ENCODE measurements around the gene MAP7D1. TPM values are rescaled to one million over a fixed set of nuclear protein-coding genes. Genes with fewer than 3 reads are reported as not detected.

MAP7D1 gene
- total RNA-seq, 1 donor: 132 TPM

DNA sequence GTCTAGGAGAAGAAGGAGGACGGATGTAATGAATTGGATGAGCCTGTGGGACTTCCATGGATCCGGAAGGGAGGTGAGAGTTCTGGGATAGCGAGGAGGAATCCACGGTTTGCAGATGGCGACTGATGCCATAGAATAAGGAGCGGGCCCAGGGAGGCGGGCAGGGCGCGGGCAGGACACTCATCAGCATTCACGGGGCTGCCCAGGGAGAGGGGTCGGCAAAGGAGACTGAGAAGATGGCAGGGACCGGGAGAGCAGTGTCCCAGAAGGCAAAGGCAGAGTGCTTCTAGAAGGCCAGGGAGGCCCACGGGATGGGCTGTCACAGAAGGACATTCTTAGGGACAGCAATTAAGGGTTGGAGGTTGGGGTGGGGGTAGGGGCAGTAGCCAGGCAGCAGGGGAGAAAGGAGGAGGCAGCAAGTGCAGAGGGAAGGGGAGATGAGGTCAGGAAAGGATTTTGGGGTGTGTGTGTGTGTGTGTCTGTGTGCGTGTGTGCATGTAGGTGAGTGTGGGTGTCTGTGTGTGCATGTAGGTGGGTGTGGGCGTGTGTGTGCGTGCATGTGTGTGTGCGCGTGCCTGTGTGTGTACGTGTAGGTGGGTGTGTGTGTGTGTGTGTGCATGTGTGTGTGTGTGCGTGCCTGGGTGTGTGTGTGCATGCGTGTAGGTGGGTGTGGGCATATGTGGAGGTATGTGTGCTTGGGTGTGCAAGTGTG is 29.8 kb upstream of the MAP7D1 start:
- H3K27me3 ChIP-seq (ENCODE audit: insufficient read depth, low read length): peaks cover 12% of the 10 kb centered on the region
- H4K20me1 ChIP-seq (ENCODE audit: insufficient read depth, low read length): no peaks in the 10 kb centered on the region
- no peaks in the 10 kb centered on the region for H3K79me2 ChIP-seq (ENCODE audit: insufficient read depth, low read length)
- peak; percentile 68 for DNase-seq (ENCODE audit: insufficient read length, low spot score, missing footprints)
- no peak overlapping the region for H3K4me2 ChIP-seq (ENCODE audit: insufficient read depth, low read length)
- no peaks in the 10 kb centered on the region for H3K9me3 ChIP-seq (ENCODE audit: low read depth, low read length)
- H2AFZ ChIP-seq (ENCODE audit: low read length): no peak overlapping the region
- no peaks in the 10 kb centered on the region for H3K36me3 ChIP-seq (ENCODE audit: insufficient read depth, low read length)
- TF ChIP-seq, protein P1, sequence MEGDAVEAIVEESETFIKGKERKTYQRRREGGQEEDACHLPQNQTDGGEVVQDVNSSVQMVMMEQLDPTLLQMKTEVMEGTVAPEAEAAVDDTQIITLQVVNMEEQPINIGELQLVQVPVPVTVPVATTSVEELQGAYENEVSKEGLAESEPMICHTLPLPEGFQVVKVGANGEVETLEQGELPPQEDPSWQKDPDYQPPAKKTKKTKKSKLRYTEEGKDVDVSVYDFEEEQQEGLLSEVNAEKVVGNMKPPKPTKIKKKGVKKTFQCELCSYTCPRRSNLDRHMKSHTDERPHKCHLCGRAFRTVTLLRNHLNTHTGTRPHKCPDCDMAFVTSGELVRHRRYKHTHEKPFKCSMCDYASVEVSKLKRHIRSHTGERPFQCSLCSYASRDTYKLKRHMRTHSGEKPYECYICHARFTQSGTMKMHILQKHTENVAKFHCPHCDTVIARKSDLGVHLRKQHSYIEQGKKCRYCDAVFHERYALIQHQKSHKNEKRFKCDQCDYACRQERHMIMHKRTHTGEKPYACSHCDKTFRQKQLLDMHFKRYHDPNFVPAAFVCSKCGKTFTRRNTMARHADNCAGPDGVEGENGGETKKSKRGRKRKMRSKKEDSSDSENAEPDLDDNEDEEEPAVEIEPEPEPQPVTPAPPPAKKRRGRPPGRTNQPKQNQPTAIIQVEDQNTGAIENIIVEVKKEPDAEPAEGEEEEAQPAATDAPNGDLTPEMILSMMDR (IDR thresholded peaks at IDR 0.05; ENCODE audit: extremely low read depth, low read depth, low read length): no peak
- peaks cover 21% of the 10 kb centered on the region for H3K4me1 ChIP-seq (ENCODE audit: insufficient read depth, low read length)
- H3K27ac ChIP-seq (ENCODE audit: low read depth, low read length): no peak overlapping the region
- no peak overlapping the region for H3K4me3 ChIP-seq (ENCODE audit: insufficient read depth, low read length)

DNA sequence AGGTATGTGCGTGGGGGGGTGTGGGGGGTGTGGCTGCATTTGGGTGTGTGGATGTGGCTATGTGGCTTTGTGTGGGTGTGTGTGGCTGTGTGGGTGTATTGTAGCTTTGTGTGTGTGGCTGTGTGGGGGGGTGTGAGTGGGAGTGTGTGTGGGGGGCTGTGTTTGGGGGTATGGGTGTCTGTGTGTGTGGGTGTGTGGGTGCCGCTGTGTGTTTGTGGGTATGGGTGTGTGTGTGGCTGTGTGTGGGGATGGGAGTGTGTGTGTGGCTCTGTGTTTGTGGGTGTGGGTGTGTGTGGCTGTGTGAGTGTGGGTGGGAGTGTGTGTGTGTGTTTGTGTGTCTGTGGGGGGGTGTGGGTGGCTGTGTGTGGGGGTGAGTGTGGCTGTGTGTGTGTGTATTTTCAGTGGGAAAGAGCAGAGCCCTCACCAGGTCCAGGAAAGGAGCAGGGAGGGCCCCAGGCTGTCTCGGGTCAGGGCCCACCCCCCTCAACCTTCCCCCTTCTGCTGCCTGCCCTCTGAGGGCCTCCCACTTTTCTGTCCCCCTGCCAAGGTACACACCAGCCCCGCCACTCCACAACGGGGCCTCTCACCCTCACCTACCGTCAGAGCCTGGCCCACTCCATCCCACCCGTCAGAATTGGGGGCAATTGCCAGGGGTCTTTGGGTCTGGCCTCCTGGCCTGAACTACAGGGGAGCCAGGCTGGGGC is 29.0 kb upstream of the MAP7D1 start:
- peaks cover 12% of the 10 kb centered on the region for H3K27me3 ChIP-seq (ENCODE audit: insufficient read depth, low read length)
- no peak overlapping the region for H3K27ac ChIP-seq (ENCODE audit: low read depth, low read length)
- H3K4me3 ChIP-seq (ENCODE audit: insufficient read depth, low read length): no peak overlapping the region
- TF ChIP-seq, protein P1 (IDR thresholded peaks at IDR 0.05; ENCODE audit: extremely low read depth, low read depth, low read length): no peak
- H3K79me2 ChIP-seq (ENCODE audit: insufficient read depth, low read length): no peaks in the 10 kb centered on the region
- H4K20me1 ChIP-seq (ENCODE audit: insufficient read depth, low read length): no peaks in the 10 kb centered on the region
- peak; percentile 85 for DNase-seq (ENCODE audit: insufficient read length, low spot score, missing footprints)
- H3K9me3 ChIP-seq (ENCODE audit: low read depth, low read length): no peaks in the 10 kb centered on the region
- no peaks in the 10 kb centered on the region for H3K36me3 ChIP-seq (ENCODE audit: insufficient read depth, low read length)
- H3K4me2 ChIP-seq (ENCODE audit: insufficient read depth, low read length): no peak overlapping the region
- no peak overlapping the region for H2AFZ ChIP-seq (ENCODE audit: low read length)
- peaks cover 21% of the 10 kb centered on the region for H3K4me1 ChIP-seq (ENCODE audit: insufficient read depth, low read length)

DNA sequence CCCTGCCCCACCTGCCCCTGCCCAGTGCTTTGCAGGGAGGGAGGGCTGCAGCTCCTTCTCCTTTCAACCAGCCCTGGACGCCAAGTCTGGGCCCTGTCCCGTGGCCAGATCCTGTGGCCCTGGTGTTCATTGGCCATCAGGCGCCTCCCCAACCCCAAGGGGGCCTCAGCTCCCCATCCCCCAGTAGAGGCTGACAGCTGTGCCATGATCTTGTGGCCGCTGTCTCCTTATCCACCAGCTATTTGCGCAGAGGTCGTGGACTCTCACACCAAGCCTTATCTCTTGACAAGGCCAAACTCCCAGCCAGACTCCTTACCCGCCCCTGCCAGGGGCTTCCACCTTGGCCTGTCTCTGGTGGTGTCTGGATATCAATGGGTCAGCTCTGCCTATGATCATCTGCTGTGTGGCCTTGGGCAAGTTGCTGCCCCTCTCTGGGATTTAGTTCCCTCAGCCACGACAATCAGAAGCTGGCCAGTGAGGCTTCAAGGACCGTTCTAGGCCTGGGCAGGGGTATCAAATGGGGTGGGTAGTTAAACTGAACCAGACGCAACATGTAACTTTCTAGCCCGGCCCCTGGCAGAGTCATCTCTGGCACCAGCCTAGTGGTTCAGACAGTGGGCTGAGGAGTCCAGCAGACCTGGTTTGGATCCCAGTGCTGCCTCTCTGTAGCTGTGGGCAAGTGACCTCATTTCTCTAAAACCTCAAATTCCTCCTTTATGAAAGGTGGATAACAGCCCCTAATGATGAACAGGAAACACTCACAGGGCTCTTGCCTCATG is 27.6 kb upstream of the MAP7D1 start:
- H3K9me3 ChIP-seq (ENCODE audit: low read depth, low read length): no peaks in the 10 kb centered on the region
- H3K27ac ChIP-seq (ENCODE audit: low read depth, low read length): peak overlapping the region; percentile 16
- DNase-seq (ENCODE audit: insufficient read length, low spot score, missing footprints): peak; percentile 98
- H2AFZ ChIP-seq (ENCODE audit: low read length): no peak overlapping the region
- H3K4me1 ChIP-seq (ENCODE audit: insufficient read depth, low read length): peaks cover 25% of the 10 kb centered on the region
- H3K79me2 ChIP-seq (ENCODE audit: insufficient read depth, low read length): no peaks in the 10 kb centered on the region
- H3K4me2 ChIP-seq (ENCODE audit: insufficient read depth, low read length): peak overlapping the region; percentile 36
- no peaks in the 10 kb centered on the region for H4K20me1 ChIP-seq (ENCODE audit: insufficient read depth, low read length)
- no peak overlapping the region for H3K4me3 ChIP-seq (ENCODE audit: insufficient read depth, low read length)
- TF ChIP-seq, protein P1 (IDR thresholded peaks at IDR 0.05; ENCODE audit: extremely low read depth, low read depth, low read length): no peak
- no peaks in the 10 kb centered on the region for H3K36me3 ChIP-seq (ENCODE audit: insufficient read depth, low read length)
- peaks cover 12% of the 10 kb centered on the region for H3K27me3 ChIP-seq (ENCODE audit: insufficient read depth, low read length)

DNA sequence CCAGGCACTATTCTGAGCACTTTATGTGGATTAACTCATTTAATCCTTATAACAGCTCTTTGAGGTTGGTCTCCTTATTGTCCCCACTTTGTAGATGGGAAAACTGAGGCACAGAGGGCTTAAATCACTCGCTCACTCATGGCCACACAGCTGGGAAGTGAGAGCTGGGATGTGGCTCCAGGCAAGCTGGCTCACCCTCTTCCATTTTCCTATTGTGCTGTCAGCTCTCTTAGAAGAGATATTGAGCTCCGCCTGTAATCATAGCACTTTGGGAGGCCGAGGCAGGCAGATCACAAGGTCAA is 27.1 kb upstream of the MAP7D1 start:
- Histone ChIP-seq H3K4me1 (ENCODE audit: insufficient read depth, low read length) (peaks cover 27% of the 10 kb centered on the region), H3K36me3 (ENCODE audit: insufficient read depth, low read length) (no peaks in the 10 kb centered on the region), H3K79me2 (ENCODE audit: insufficient read depth, low read length) (no peaks in the 10 kb centered on the region), H3K4me3 (ENCODE audit: insufficient read depth, low read length) (no peak overlapping the region), H3K27ac (ENCODE audit: low read depth, low read length) (peak overlapping the region; percentile 16), H3K4me2 (ENCODE audit: insufficient read depth, low read length) (peak overlapping the region; percentile 36), H2AFZ (ENCODE audit: low read length) (no peak overlapping the region), H3K27me3 (ENCODE audit: insufficient read depth, low read length) (peaks cover 12% of the 10 kb centered on the region), H3K9me3 (ENCODE audit: low read depth, low read length) (no peaks in the 10 kb centered on the region), H4K20me1 (ENCODE audit: insufficient read depth, low read length) (no peaks in the 10 kb centered on the region)
- DNase-seq (ENCODE audit: insufficient read length, low spot score, missing footprints): no peak
- TF ChIP-seq, protein P1 (IDR thresholded peaks at IDR 0.05; ENCODE audit: extremely low read depth, low read depth, low read length): no peak

Data from osteoblast (primary cell).